NCI-H2107 treated with DMSO at 0.1 percent for 48 hours (cell line): ENCODE results near the gene PLXNB2.
"Not testable (repeated sequence)": the region's sequence is repeated elsewhere in the genome, so short reads cannot be mapped to it uniquely, and the experiment has no call there.

ENCODE experiments used
- DNase-seq: peaks from one replicate; lab custom pipeline; 2025; ENCODE audit not compliant: unreplicated experiment; lab: John Stamatoyannopoulos, UW

PLXNB2 gene

GRCh38 chr22:50281384-50281760 lies 26.1 kb downstream of the PLXNB2 start:
- no peak for DNase-seq

- DNase-seq: no peak
These were observed 26.6 kb downstream of the PLXNB2 start for GRCh38 chr22:50280708-50281383.

GRCh38 chr22:50280022-50280707 lies 27.3 kb downstream of the PLXNB2 start:
- DNase-seq: no peak

- DNase-seq: no peak
These were observed 28.4 kb downstream of the PLXNB2 start for GRCh38 chr22:50278956-50279619.

GRCh38 chr22:50278461-50278860 lies 29.0 kb downstream of the PLXNB2 start:
- no peak for DNase-seq

- no peak for DNase-seq
These were observed 29.7 kb downstream of the PLXNB2 start for GRCh38 chr22:50277761-50278160.

- DNase-seq: no peak
These were observed 31.3 kb downstream of the PLXNB2 start for GRCh38 chr22:50276143-50276542.

- no peak for DNase-seq
These were observed 32.0 kb downstream of the PLXNB2 start for GRCh38 chr22:50275181-50276055.

- DNase-seq: no peak
These were observed 32.7 kb downstream of the PLXNB2 start for GRCh38 chr22:50274771-50275170.

GRCh38 chr22:50274311-50274710 lies 33.1 kb downstream of the PLXNB2 start:
- no peak for DNase-seq

GRCh38 chr22:50273781-50274180 lies 33.7 kb downstream of the PLXNB2 start:
- DNase-seq: not testable (repeated sequence)

- not testable (repeated sequence) for DNase-seq
These were observed 34.1 kb downstream of the PLXNB2 start for GRCh38 chr22:50273352-50273751.

- no peak for DNase-seq
These were observed 35.2 kb downstream of the PLXNB2 start for GRCh38 chr22:50272044-50272802.

GRCh38 chr22:50271519-50271970 lies 35.9 kb downstream of the PLXNB2 start:
- DNase-seq: no peak

- no peak for DNase-seq
These were observed 36.6 kb downstream of the PLXNB2 start for GRCh38 chr22:50270666-50271394.

- DNase-seq: no peak
These were observed 37.3 kb downstream of the PLXNB2 start, which contains the start of gene MAPK11 for GRCh38 chr22:50269970-50270665. TSS of gene MAPK11 (minus strand) at chr22:50270380. CDS start at chr22:50270292, 88 bp downstream.

GRCh38 chr22:50269573-50269969 lies 37.9 kb downstream of the PLXNB2 start:
- DNase-seq: no peak

- DNase-seq: no peak
These were observed 38.8 kb downstream of the PLXNB2 start for GRCh38 chr22:50268655-50269113.
